ENCODE data around the gene VIPR2.

Gene VIPR2

GRCh38 chr7:159113056-159113455 is 31.6 kb downstream of the VIPR2 start:
- no peak for TF ChIP-seq CTCF (IDR thresholded peaks at IDR 0.05; ENCODE audit: low read depth, low read length)
- no peak for DNase-seq (ENCODE audit: extremely low read depth, low read depth)

- TF ChIP-seq CTCF (IDR thresholded peaks at IDR 0.05; ENCODE audit: low read depth, low read length): no peak
- no peak for DNase-seq (ENCODE audit: extremely low read depth, low read depth)
Observed at GRCh38 chr7:159112136-159113011, 32.3 kb downstream of the VIPR2 start.

- TF ChIP-seq CTCF (IDR thresholded peaks at IDR 0.05; ENCODE audit: low read depth, low read length): no peak
- no peak for DNase-seq (ENCODE audit: extremely low read depth, low read depth)
Observed at GRCh38 chr7:159109653-159110035, 35.0 kb downstream of the VIPR2 start.

GRCh38 chr7:159108941-159109652 is 35.6 kb downstream of the VIPR2 start:
- no peak for TF ChIP-seq CTCF (IDR thresholded peaks at IDR 0.05; ENCODE audit: low read depth, low read length)
- no peak for DNase-seq (ENCODE audit: extremely low read depth, low read depth)

GRCh38 chr7:159108491-159108890 is 36.2 kb downstream of the VIPR2 start:
- TF ChIP-seq CTCF (IDR thresholded peaks at IDR 0.05; ENCODE audit: low read depth, low read length): no peak
- DNase-seq (ENCODE audit: extremely low read depth, low read depth): no peak

- DNase-seq (ENCODE audit: extremely low read depth, low read depth): no peak
- no peak for TF ChIP-seq CTCF (IDR thresholded peaks at IDR 0.05; ENCODE audit: low read depth, low read length)
Observed at GRCh38 chr7:159107161-159107892, 37.3 kb downstream of the VIPR2 start.

Data from AG09319 (cell line).